ENCODE measurements around the gene NHLRC2.
"Not testable (repeated sequence)": the region's sequence is repeated elsewhere in the genome, so short reads cannot be mapped to it uniquely, and the experiment has no call there.

The NHLRC2 gene

GRCh38 chr10:113814700-113815099, 39.8 kb upstream of the NHLRC2 start:
- not testable (repeated sequence) for H3K18ac ChIP-seq (ENCODE audit: low read length); H3K27me3 ChIP-seq (ENCODE audit: control insufficient read depth in 3 of 3, insufficient read depth in 3 of 3, low read depth in 1 of 3, low read length in 3 of 3); H3K27ac ChIP-seq (replicated peaks; ENCODE audit: low read length); H2BK12ac ChIP-seq (ENCODE audit: low read length); H4K91ac ChIP-seq (ENCODE audit: low read depth, low read length, poor library complexity); H3K9ac ChIP-seq (ENCODE audit: low read depth, low read length, poor library complexity); H3K9me3 ChIP-seq (replicated peaks in 1 of 2; ENCODE audit: control insufficient read depth in 2 of 2, insufficient read depth in 1 of 2, low read depth in 1 of 2, low read length in 2 of 2); H3K4ac ChIP-seq (ENCODE audit: low read length); H3K23ac ChIP-seq (ENCODE audit: low read depth, low read length, poor library complexity); H4K8ac ChIP-seq (ENCODE audit: low read depth, low read length); H2AFZ ChIP-seq (ENCODE audit: low read length); H3K4me1 ChIP-seq (ENCODE audit: control insufficient read depth in 2 of 2, insufficient read depth in 1 of 2, low read depth in 1 of 2, low read length in 2 of 2); H3K4me2 ChIP-seq (ENCODE audit: insufficient read depth, low read length, poor library complexity, severe bottlenecking); H2BK5ac ChIP-seq (ENCODE audit: low read length); H2AK5ac ChIP-seq (ENCODE audit: low read depth, low read length); H2BK15ac ChIP-seq (ENCODE audit: low read length); H2BK120ac ChIP-seq (ENCODE audit: low read depth, low read length); DNase-seq (ENCODE audit: low spot score); H3K36me3 ChIP-seq (replicated peaks in 1 of 2; ENCODE audit: control insufficient read depth in 2 of 2, insufficient read depth in 2 of 2, low read length in 2 of 2); H3K4me3 ChIP-seq (ENCODE audit: low read length in 2 of 2); H3K14ac ChIP-seq (ENCODE audit: low read length); H3K79me1 ChIP-seq (ENCODE audit: low read depth, low read length)
- no CpG with 5 or more reads among the region's 1 CpG for WGBS, 2 donors (ENCODE audit: extremely low coverage in 2 of 2, insufficient read length in 2 of 2, insufficient replicate concordance in 1 of 2)

GRCh38 chr10:113819989-113820388, 34.5 kb upstream of the NHLRC2 start:
- Histone ChIP-seq H3K9me3 (replicated peaks in 1 of 2; ENCODE audit: control insufficient read depth in 2 of 2, insufficient read depth in 1 of 2, low read depth in 1 of 2, low read length in 2 of 2) (no peaks in the 10 kb centered on the region), H2BK12ac (ENCODE audit: low read length) (no peak overlapping the region), H3K27me3 (ENCODE audit: control insufficient read depth in 3 of 3, insufficient read depth in 3 of 3, low read depth in 1 of 3, low read length in 3 of 3) (peaks cover 0 to 2% (median 0%) of the 10 kb centered on the region in 3 experiments), H3K36me3 (replicated peaks in 1 of 2; ENCODE audit: control insufficient read depth in 2 of 2, insufficient read depth in 2 of 2, low read length in 2 of 2) (no peaks in the 10 kb centered on the region), H3K4me1 (ENCODE audit: control insufficient read depth in 2 of 2, insufficient read depth in 1 of 2, low read depth in 1 of 2, low read length in 2 of 2) (no peaks in the 10 kb centered on the region), H4K8ac (ENCODE audit: low read depth, low read length) (no peak overlapping the region), H3K14ac (ENCODE audit: low read length) (no peak overlapping the region), H3K23ac (ENCODE audit: low read depth, low read length, poor library complexity) (no peak overlapping the region), H3K4me2 (ENCODE audit: insufficient read depth, low read length, poor library complexity, severe bottlenecking) (no peak overlapping the region), H3K9ac (ENCODE audit: low read depth, low read length, poor library complexity) (no peak overlapping the region), H2AFZ (ENCODE audit: low read length) (no peak overlapping the region), H4K91ac (ENCODE audit: low read depth, low read length, poor library complexity) (no peak overlapping the region), H3K4me3 (ENCODE audit: low read length in 2 of 2) (no peak overlapping the region), H2BK5ac (ENCODE audit: low read length) (no peak overlapping the region), H3K79me1 (ENCODE audit: low read depth, low read length) (no peaks in the 10 kb centered on the region), H2BK15ac (ENCODE audit: low read length) (no peak overlapping the region), H3K4ac (ENCODE audit: low read length) (no peak overlapping the region), H2AK5ac (ENCODE audit: low read depth, low read length) (no peak overlapping the region), H3K27ac (replicated peaks; ENCODE audit: low read length) (no peak overlapping the region), H3K18ac (ENCODE audit: low read length) (no peak overlapping the region), H2BK120ac (ENCODE audit: low read depth, low read length) (no peak overlapping the region)
- no CpG with 5 or more reads among the region's 4 CpGs for WGBS, 2 donors (ENCODE audit: extremely low coverage in 2 of 2, insufficient read length in 2 of 2, insufficient replicate concordance in 1 of 2)
- no peak for DNase-seq (ENCODE audit: low spot score)

GRCh38 chr10:113820507-113820906, 34.0 kb upstream of the NHLRC2 start:
- Histone ChIP-seq H3K23ac (ENCODE audit: low read depth, low read length, poor library complexity) (no peak overlapping the region), H3K27ac (replicated peaks; ENCODE audit: low read length) (no peak overlapping the region), H3K9ac (ENCODE audit: low read depth, low read length, poor library complexity) (no peak overlapping the region), H3K4me2 (ENCODE audit: insufficient read depth, low read length, poor library complexity, severe bottlenecking) (no peak overlapping the region), H3K36me3 (replicated peaks in 1 of 2; ENCODE audit: control insufficient read depth in 2 of 2, insufficient read depth in 2 of 2, low read length in 2 of 2) (no peaks in the 10 kb centered on the region), H2BK5ac (ENCODE audit: low read length) (no peak overlapping the region), H2BK15ac (ENCODE audit: low read length) (no peak overlapping the region), H2AK5ac (ENCODE audit: low read depth, low read length) (no peak overlapping the region), H2BK12ac (ENCODE audit: low read length) (no peak overlapping the region), H3K4me3 (ENCODE audit: low read length in 2 of 2) (no peak overlapping the region), H4K8ac (ENCODE audit: low read depth, low read length) (no peak overlapping the region), H2BK120ac (ENCODE audit: low read depth, low read length) (no peak overlapping the region), H3K79me1 (ENCODE audit: low read depth, low read length) (no peaks in the 10 kb centered on the region), H3K14ac (ENCODE audit: low read length) (no peak overlapping the region), H2AFZ (ENCODE audit: low read length) (no peak overlapping the region), H3K4me1 (ENCODE audit: control insufficient read depth in 2 of 2, insufficient read depth in 1 of 2, low read depth in 1 of 2, low read length in 2 of 2) (no peaks in the 10 kb centered on the region), H4K91ac (ENCODE audit: low read depth, low read length, poor library complexity) (no peak overlapping the region), H3K18ac (ENCODE audit: low read length) (no peak overlapping the region), H3K4ac (ENCODE audit: low read length) (no peak overlapping the region), H3K9me3 (replicated peaks in 1 of 2; ENCODE audit: control insufficient read depth in 2 of 2, insufficient read depth in 1 of 2, low read depth in 1 of 2, low read length in 2 of 2) (no peaks in the 10 kb centered on the region), H3K27me3 (ENCODE audit: control insufficient read depth in 3 of 3, insufficient read depth in 3 of 3, low read depth in 1 of 3, low read length in 3 of 3) (peaks cover 0 to 2% (median 0%) of the 10 kb centered on the region in 3 experiments)
- WGBS, 2 donors (ENCODE audit: extremely low coverage in 2 of 2, insufficient read length in 2 of 2, insufficient replicate concordance in 1 of 2): no CpG with 5 or more reads among the region's 8 CpGs
- DNase-seq (ENCODE audit: low spot score): no peak

GRCh38 chr10:113821306-113821705, 33.2 kb upstream of the NHLRC2 start:
- not testable (repeated sequence) for H2BK12ac ChIP-seq (ENCODE audit: low read length); H2BK15ac ChIP-seq (ENCODE audit: low read length); H3K27me3 ChIP-seq (ENCODE audit: control insufficient read depth in 3 of 3, insufficient read depth in 3 of 3, low read depth in 1 of 3, low read length in 3 of 3); H3K27ac ChIP-seq (replicated peaks; ENCODE audit: low read length); H3K79me1 ChIP-seq (ENCODE audit: low read depth, low read length); H3K4me3 ChIP-seq (ENCODE audit: low read length in 2 of 2); H3K36me3 ChIP-seq (replicated peaks in 1 of 2; ENCODE audit: control insufficient read depth in 2 of 2, insufficient read depth in 2 of 2, low read length in 2 of 2); H3K4me2 ChIP-seq (ENCODE audit: insufficient read depth, low read length, poor library complexity, severe bottlenecking); H2AK5ac ChIP-seq (ENCODE audit: low read depth, low read length); H3K4ac ChIP-seq (ENCODE audit: low read length); H2BK120ac ChIP-seq (ENCODE audit: low read depth, low read length); DNase-seq (ENCODE audit: low spot score); H3K23ac ChIP-seq (ENCODE audit: low read depth, low read length, poor library complexity); H4K91ac ChIP-seq (ENCODE audit: low read depth, low read length, poor library complexity); H3K18ac ChIP-seq (ENCODE audit: low read length); H2BK5ac ChIP-seq (ENCODE audit: low read length); H3K9ac ChIP-seq (ENCODE audit: low read depth, low read length, poor library complexity); H3K14ac ChIP-seq (ENCODE audit: low read length); H4K8ac ChIP-seq (ENCODE audit: low read depth, low read length); H3K9me3 ChIP-seq (replicated peaks in 1 of 2; ENCODE audit: control insufficient read depth in 2 of 2, insufficient read depth in 1 of 2, low read depth in 1 of 2, low read length in 2 of 2); H3K4me1 ChIP-seq (ENCODE audit: control insufficient read depth in 2 of 2, insufficient read depth in 1 of 2, low read depth in 1 of 2, low read length in 2 of 2); H2AFZ ChIP-seq (ENCODE audit: low read length)
- WGBS, 2 donors (ENCODE audit: extremely low coverage in 2 of 2, insufficient read length in 2 of 2, insufficient replicate concordance in 1 of 2): no CpG with 5 or more reads among the region's 3 CpGs
